Measurements from ENCODE around the gene XXYLT1.

GRCh38 chr3:195165790-195166189 lies 105.2 kb downstream of the XXYLT1 start:
- TF ChIP-seq, protein P1, sequence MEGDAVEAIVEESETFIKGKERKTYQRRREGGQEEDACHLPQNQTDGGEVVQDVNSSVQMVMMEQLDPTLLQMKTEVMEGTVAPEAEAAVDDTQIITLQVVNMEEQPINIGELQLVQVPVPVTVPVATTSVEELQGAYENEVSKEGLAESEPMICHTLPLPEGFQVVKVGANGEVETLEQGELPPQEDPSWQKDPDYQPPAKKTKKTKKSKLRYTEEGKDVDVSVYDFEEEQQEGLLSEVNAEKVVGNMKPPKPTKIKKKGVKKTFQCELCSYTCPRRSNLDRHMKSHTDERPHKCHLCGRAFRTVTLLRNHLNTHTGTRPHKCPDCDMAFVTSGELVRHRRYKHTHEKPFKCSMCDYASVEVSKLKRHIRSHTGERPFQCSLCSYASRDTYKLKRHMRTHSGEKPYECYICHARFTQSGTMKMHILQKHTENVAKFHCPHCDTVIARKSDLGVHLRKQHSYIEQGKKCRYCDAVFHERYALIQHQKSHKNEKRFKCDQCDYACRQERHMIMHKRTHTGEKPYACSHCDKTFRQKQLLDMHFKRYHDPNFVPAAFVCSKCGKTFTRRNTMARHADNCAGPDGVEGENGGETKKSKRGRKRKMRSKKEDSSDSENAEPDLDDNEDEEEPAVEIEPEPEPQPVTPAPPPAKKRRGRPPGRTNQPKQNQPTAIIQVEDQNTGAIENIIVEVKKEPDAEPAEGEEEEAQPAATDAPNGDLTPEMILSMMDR (IDR thresholded peaks at IDR 0.05): no peak
- TF ChIP-seq POLR2A (IDR thresholded peaks at IDR 0.05) (no peak), POLR2AphosphoS5 (IDR thresholded peaks at IDR 0.05; ENCODE audit: insufficient read depth in 1 of 2, low read depth in 1 of 2) (no peak)

Measured in vagina (tissue), 2 donors.